ENCODE data around the gene ZNF511. TPM values are rescaled to one million over a fixed set of nuclear protein-coding genes. Genes with fewer than 3 reads are reported as not detected.

Gene ZNF511
- total RNA-seq, 1 experiment from 2014 or later = 69.6 TPM

DNA sequence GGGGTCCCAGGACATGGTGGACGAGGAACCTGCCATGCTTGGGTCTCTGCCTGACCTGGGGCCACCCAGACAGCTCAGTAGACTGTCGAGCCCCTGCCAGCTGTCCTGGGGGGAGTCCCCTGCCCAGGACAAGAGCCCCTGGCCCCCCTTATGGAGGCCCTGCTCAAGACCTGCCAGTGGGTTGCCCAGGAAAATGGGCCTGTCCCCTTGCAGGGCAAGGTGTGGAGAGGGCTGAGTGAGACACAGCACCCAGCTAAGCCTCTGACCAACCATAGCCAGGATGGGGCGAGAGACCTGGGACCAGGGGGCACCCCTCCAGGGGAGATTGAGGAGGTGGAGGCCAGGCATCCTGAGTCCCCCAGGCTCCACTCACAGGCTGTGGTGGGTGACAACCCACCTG is 47.3 kb downstream of the ZNF511 start:
- no peak overlapping the region for H3K27ac Mint-ChIP-seq
- CTCF ChIA-PET = interaction anchor here (1.3 kb wide), 1 partner anchor 26 kb away, joined by 3 read pairs; no protein-coding TSS in a partner anchor
- H3K36me3 Mint-ChIP-seq = no peaks in the 10 kb centered on the region
- peaks cover 12% of the 10 kb centered on the region for H3K27me3 Mint-ChIP-seq (ENCODE audit: low read depth)
- H3K4me3 Mint-ChIP-seq = peak overlapping the region; percentile 45
- POLR2A ChIA-PET = no interaction called here
- H3K4me1 Mint-ChIP-seq = no peaks in the 10 kb centered on the region
- H3K9me3 Mint-ChIP-seq = no peaks in the 10 kb centered on the region
- DNase-seq (ENCODE audit: low spot score) = no peak
- no peak for ATAC-seq
- TF ChIP-seq NFE2L1 (CRISPR knock-in tag; IDR thresholded peaks at IDR 0.05) = no peak
- TF ChIP-seq ZNF232 (CRISPR knock-in tag; IDR thresholded peaks at IDR 0.05) = no peak

DNA sequence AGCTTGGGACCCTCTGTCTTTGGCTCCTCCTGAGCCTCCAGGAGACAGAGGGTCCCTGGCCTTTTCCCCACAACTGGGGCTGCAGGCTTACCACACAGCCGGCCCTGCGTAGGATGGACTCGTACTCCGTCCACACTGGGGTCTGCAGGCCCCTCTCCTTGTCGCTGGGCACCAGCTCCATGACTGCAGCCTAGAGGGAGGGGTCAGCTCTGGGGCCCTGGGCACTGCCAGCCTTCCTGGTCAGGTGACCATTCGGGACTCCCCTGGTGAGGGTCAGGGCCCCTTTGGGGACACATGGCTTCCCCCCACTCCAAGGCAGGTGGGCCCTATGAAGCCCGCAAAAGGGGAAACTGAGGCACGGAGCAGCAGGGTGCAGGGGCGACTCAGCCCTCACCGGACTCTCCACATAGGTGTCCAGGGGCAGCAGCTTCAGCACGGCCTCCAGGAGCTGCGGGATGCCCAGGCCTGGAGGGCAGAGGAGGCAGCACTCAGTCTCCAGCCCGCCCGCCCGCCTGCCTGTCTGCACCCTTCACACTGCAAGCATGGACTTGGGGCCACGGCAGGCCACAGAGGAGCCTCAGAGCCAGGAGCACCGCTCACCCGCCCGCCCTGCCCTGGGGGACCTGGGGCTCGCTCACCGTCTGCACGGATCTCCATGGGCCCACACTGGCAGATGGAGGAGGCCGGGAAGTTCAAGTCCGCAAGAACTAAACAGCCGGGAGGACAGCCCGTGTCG is 48.0 kb downstream of the ZNF511 start:
- Mint-ChIP-seq H3K4me1 (no peaks in the 10 kb centered on the region), H3K27ac (no peak overlapping the region), H3K27me3 (ENCODE audit: low read depth) (peaks cover 12% of the 10 kb centered on the region), H3K9me3 (no peaks in the 10 kb centered on the region), H3K4me3 (peak overlapping the region; percentile 72), H3K36me3 (peaks cover 2% of the 10 kb centered on the region)
- CTCF ChIA-PET = interaction anchor here (1.0 to 2.5 kb wide), 3 partner anchors 10 to 49 kb away, joined by 5 to 26 read pairs (median 7); partner anchors contain the start of gene PRAP1
- POLR2A ChIA-PET = interaction anchor here (1.2 to 1.8 kb wide), 2 partner anchors 17 to 22 kb away, joined by 3 to 9 read pairs; partner anchors contain the start of gene PAOX
- TF ChIP-seq, protein P1, sequence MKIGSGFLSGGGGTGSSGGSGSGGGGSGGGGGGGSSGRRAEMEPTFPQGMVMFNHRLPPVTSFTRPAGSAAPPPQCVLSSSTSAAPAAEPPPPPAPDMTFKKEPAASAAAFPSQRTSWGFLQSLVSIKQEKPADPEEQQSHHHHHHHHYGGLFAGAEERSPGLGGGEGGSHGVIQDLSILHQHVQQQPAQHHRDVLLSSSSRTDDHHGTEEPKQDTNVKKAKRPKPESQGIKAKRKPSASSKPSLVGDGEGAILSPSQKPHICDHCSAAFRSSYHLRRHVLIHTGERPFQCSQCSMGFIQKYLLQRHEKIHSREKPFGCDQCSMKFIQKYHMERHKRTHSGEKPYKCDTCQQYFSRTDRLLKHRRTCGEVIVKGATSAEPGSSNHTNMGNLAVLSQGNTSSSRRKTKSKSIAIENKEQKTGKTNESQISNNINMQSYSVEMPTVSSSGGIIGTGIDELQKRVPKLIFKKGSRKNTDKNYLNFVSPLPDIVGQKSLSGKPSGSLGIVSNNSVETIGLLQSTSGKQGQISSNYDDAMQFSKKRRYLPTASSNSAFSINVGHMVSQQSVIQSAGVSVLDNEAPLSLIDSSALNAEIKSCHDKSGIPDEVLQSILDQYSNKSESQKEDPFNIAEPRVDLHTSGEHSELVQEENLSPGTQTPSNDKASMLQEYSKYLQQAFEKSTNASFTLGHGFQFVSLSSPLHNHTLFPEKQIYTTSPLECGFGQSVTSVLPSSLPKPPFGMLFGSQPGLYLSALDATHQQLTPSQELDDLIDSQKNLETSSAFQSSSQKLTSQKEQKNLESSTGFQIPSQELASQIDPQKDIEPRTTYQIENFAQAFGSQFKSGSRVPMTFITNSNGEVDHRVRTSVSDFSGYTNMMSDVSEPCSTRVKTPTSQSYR (CRISPR knock-in tag; IDR thresholded peaks at IDR 0.05) = 0 out of 2 replicates have a peak, but pooled peaks have one; percentile 4
- TF ChIP-seq ERG (CRISPR knock-in tag; IDR thresholded peaks at IDR 0.05) = no peak
- TF ChIP-seq FOXJ3 (CRISPR knock-in tag; IDR thresholded peaks at IDR 0.05; ENCODE audit: borderline replicate concordance) = no peak
- TF ChIP-seq ZNF263 (CRISPR knock-in tag; IDR thresholded peaks at IDR 0.05; ENCODE audit: low read depth) = no peak
- TF ChIP-seq CREB1 (CRISPR knock-in tag; IDR thresholded peaks at IDR 0.05) = no peak
- TF ChIP-seq RORB (CRISPR knock-in tag; IDR thresholded peaks at IDR 0.05) = no peak
- TF ChIP-seq ATF2 (CRISPR knock-in tag; IDR thresholded peaks at IDR 0.05; ENCODE audit: borderline replicate concordance, low read depth) = no peak
- TF ChIP-seq NFYB (CRISPR knock-in tag; conservative IDR thresholded peaks at IDR 0.05; ENCODE audit: low read depth) = 0 out of 2 replicates have a peak, but pooled peaks have one; percentile 7
- no peak for TF ChIP-seq HMGA2 (CRISPR knock-in tag; IDR thresholded peaks at IDR 0.05)
- no peak for TF ChIP-seq PRDM15 (CRISPR knock-in tag; IDR thresholded peaks at IDR 0.05)
- TF ChIP-seq ZNF425 (CRISPR knock-in tag; conservative IDR thresholded peaks at IDR 0.05) = no peak
- peak; percentile 57 for TF ChIP-seq NFE2L1 (CRISPR knock-in tag; IDR thresholded peaks at IDR 0.05)
- TF ChIP-seq USF2 (CRISPR knock-in tag; IDR thresholded peaks at IDR 0.05) = 0 out of 2 replicates have a peak, but pooled peaks have one; percentile 25
- TF ChIP-seq TCF7 (CRISPR knock-in tag; IDR thresholded peaks at IDR 0.05; ENCODE audit: low read depth) = 0 out of 2 replicates have a peak, but pooled peaks have one; percentile 54
- no peak for TF ChIP-seq ESRRA (CRISPR knock-in tag; IDR thresholded peaks at IDR 0.05; ENCODE audit: borderline replicate concordance)
- TF ChIP-seq ZNF232 (CRISPR knock-in tag; IDR thresholded peaks at IDR 0.05) = no peak
- TF ChIP-seq ZNF671 (CRISPR knock-in tag; IDR thresholded peaks at IDR 0.05) = no peak
- TF ChIP-seq FOXK1 (CRISPR knock-in tag; IDR thresholded peaks at IDR 0.05) = 0 out of 2 replicates have a peak, but pooled peaks have one; percentile 9
- DNase-seq (ENCODE audit: low spot score) (no peak), ATAC-seq (no peak; the same call in 1 of the 2 replicates)
